HG02571 (cell line): ENCODE results near the gene SELENOK.

ENCODE experiments used
- ATAC-seq: cut with Tn5 transposase; IDR thresholded peaks from one replicate; pipeline ENCODE4 v1.9.1; 2021; ENCODE audit warnings: mild to moderate bottlenecking, moderate library complexity; ENCODE audit not compliant: unreplicated experiment

The SELENOK gene

DNA sequence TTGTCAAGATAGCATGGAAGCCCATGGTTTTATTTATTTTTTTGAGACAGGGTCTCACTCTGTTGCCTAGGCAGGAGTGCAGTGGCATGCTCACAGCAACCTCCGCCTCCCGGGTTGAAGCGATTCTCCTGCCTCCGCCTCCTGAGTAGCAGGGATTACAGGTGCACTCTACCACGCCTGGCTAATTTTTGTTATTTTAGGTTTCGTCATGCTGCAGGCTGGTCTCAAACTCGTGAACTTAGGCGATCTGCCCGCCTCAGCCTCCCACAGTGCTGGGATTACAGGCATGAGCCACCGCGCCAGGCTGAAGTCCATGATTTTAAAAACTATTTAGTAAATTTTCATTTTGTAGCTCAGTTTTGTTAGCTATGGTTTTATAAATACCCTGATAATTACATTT lies 7.0 kb downstream of the SELENOK start:
- no peak for ATAC-seq

DNA sequence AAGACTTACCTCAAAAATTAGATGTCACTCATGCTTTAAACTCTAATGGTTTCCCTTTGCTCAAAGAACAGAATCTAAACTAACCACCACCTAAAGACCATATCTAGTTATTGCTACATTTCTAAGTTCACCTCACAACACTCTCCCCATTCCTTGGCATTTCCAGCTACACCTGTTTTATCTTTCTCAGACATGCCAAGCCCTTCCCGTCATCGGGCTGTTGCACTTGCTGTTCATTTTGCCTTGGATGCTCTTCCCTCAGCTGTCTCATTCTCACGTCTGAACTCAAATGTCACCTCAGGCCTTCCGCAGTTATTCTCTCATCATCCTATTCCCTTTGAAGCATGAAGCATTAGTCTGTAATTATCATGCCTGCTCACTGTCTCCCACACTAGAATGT lies 8.7 kb downstream of the SELENOK start:
- ATAC-seq: no peak

DNA sequence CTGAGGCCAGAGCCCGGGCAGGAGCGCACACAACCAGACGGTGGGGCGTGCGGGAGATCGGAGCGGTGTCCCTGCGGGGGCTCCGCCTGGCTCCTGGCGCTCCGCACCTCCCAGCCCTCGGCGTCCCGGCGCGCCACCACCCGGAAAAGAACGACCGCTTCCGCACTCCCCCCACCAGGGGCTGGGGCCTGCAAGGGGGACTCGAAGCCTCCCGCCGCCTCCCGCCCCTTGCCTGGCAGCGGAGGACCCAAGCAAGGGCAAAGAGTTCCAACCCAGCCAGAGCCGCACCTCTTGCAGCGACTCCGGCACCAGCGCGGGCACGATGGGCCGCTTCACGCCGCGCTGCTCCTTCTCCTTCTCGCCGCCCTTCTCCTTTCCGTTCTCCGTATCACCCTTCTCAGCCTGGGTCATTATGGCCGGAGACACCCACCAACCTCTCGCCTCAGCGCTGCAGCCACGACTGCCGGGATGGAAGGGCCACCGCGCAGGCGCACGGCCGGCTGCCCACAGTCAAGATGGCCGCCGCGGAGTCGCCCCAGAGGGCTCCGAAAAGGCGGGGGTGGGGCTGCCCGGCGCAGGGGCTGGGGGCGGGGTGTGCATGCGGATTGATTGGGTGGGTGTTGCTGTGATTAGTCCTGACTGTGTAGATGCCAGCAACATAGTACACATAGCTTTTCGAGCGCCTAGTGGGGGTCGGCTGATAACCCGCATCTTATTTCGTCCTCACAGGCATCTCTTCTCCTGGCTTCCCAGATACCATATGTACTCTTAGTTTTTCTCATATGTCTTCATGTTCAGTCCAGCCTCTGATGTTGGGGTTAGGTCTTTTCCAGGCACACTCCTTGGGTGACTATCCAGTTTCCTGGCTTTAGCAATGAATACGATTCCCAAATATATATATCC lies 9.7 kb downstream of the SELENOK start, which contains the start of gene ACTR8:
Gene ACTR8 (minus strand): TSS at position 462 of the 903 bp plus-strand sequence. CDS start 51 bp downstream, at position 411.
- peak; percentile 71 for ATAC-seq

DNA sequence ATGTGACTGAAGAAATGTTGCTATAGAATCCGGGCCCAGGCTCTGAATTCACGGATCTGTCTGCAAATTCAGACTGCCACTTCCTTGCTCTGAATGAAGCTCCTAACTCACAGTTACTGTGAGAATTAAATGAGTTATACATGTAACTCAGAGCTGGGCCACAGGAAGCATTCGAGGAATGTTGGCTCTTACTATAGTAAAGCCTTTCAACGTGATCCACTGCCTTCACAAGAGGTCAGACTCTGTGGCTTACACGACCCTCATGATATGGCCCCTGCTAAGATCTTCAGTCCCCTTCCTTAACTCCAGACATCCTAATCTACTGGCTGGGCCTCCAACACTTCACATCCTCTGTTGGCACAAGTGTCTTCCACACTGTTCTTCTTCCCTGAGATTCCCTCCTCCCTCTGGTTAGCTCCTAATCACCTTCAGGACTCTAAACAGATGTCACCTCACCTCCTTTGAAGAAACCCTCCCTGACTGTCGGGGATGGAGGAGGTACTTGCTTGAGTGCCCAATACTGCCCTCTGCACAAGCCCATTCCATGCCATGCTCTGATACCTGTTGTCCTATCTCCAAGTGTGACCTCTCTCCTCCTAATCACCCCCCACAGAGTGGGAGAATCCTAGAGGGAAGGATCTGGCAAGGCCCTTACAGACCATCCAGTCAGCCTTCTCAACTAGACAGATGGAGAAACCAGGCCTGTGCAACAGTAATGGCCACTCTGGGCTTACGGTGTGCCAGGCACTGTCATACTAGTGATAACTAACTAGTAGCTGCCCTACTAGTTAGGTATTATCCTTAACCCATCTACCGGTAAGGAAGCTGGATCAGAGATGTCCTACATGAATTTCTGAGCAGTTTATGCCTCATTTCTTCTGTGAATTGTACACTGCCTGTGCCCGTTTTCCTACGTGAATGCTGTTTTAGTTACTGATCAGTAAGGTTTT lies 11.0 kb downstream of the SELENOK start:
- ATAC-seq: no peak

DNA sequence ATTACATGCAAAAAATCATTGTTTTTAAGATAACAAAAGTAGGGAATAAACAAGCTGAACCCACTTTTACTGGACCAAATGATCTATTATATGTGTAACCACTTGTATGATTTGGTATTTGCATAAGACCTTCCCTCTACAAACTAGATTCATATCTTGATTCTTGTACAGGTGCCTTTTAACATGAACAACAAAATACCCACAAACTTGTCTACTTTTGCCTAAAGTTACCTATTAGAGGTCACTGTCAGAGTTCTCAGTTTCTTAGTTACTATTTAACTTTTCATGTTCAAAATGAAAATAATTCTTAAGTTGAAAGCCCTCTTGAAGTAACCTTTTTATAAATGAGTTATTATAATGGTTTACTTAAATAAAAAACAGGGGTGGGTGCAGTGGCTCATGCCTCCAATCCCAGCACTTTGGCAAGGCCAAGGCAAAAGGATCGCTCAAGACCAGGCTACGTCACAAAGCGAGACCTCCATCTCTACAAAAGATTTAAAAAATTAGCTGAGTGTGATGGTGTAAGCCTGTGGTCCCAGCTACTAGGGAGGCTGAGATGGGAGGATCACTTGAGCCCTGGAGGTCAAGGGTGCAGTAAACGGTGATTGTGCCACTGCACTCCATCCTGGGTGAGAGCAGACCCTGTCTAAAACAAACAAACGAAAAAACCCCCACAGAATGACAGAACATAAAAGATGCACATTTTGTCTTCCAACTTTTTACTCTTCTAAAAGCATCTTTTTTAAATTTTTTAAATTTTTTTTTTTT lies 25.7 kb downstream of the SELENOK start:
- ATAC-seq: no peak

DNA sequence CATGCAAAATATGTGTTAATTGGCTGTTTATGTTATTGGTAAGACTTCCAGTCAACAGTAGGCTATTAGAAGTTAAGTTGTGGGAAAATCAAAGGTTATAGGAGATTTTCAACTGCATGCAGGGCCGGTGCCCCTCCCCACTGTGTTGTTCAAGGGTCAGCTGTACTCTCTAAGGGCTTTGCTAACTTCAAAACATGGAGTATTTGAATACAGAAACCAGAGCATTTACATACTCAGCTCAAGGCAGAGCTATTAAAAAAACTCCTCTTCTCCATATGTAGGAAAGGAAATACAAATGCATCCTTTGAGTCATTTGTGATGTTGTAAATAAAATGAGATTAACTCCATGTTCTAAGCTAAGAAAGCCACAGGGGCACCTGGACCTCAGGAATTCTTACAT lies 28.5 kb downstream of the SELENOK start:
- no peak for ATAC-seq

DNA sequence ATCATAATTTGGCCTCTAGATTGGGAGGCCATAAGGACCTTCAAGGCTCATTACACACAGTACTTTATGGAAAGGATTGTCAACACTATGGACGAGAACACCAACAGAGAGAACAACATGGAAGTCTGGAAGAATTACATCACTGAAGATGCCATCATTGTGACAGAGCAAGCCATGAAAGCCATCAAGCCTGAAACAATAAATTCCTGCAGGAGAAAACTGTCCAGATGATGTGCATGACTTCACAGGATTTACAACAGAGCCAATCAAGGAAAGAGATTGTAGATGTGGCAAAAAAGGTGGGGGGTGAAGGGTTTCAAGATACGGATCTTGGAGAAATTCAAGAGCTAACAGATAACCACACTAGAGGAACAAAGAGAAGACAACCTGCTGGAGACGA lies 29.4 kb downstream of the SELENOK start:
- no peak for ATAC-seq

DNA sequence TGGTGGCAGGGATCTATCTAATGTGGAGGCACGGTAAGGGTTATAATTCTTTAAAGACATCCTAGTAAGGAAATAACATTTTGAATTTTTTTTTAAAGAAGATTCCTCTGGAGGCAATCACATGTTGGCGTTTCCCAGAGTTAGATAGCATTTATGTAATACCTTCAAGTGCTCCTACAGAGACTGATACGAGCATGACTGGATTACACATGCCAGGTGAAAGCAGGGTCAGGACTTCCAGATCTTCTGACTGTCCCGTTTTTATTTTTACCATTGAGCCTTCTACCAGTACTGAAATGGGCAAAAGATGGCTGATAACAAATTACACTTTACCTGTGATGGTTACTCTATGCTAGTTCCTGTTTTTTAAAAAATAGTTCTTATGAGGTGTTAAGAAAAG lies 31.5 kb downstream of the SELENOK start:
- no peak for ATAC-seq

DNA sequence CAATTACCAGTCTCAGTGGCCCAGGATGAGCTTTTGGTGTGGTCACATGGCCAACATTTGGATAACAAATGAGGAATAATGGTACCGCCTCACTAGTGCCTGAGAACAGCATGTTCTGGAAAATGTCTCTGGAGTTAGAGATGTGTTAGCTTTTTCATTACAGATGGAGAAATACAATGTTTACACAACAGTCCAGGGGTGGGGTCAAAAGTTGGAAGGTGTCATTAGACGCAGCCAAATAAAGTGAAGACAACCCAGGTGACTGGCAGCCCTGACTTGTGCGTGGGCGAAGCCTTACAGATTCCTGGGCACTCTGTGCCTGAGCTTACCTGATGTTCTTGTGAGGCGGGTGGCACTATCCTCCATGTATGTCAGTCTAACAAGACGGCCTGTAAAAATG lies 32.5 kb downstream of the SELENOK start:
- ATAC-seq: no peak

DNA sequence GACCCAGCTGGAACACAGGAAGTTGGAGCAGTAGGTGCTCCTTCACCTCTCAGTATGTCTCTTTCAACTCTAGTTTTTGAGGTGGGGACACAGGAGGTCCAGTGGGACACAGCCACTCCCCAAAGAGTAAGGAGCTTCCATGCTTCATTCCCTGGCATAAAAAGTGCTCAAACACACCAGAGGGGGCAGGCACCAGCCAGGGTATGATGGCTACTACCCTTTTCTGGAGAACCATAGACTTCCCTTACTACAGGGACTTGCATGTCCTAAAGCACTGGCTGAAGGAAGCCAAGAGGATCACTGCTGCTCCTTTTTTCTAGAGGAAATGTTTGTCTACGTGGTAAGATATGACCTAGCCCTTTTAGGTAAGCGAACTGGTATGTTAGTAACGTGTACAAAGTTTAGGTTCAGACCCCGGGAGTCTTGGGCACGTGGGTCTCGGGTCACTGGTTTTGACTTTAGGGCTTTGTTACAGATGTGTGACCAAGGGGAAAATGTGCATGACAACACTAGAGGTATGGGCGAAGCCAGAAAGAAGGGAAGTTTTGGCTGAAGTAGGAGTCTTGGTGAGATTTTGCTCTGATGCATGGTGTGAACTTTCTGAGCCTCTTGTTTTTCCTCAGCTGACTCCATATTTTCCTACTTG lies 33.4 kb downstream of the SELENOK start:
- no peak for ATAC-seq

DNA sequence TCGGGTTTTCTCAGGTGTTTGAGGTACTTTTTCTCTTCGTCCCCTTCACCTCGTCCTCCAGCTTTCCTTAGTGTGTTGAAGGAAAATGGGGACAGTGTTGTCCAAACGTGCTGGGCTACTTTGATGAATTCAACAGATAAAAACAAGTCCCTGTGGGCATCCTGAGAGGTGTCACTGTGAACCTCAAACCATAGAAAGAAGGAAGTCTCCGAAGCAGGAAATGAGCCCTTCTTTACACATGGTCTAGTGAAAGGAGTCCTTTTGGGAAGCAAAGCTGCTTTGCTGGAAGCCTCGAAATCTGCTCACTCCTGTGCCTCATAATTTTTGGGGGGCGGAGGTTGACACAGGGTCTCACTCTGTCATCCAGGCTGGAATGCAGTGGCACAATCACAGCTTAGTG lies 34.7 kb downstream of the SELENOK start:
- no peak for ATAC-seq

DNA sequence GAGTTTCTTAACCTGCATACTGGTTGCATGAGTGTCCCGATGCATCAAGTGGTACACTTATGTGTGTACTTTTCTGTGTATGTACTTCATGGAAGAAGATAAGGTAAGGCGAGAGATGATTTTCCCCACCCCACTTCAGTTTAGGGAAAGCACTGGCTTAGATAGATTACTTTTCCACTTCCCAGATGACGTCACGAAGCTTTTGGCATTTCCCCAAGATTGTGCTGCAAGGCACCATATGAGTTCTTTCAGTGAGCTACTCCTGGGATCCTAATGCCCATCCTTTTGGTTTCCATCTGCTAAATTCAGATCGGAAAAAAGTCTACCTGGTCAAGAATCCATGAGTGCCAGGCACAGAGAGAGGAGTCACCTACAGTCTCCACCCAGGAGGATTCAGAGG lies 40.8 kb downstream of the SELENOK start:
- ATAC-seq: no peak

DNA sequence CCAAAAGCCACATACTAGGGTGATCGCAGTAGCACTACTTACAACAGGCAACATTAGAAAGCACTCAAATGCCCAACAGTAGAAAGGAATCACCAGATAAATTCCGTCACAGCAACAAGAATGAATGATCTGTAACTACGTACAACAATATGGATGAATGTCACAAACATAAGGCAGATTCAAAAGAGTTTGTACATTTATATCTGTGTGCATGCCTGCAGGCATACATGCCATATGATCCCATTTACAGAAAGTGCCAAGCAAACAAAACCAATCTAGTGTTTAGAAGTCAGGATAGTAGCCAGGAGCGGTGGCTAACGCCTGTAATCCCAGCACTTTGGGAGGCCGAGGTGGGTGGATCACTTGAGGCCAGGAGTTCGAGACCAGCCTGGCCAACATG lies 41.7 kb downstream of the SELENOK start:
- no peak for ATAC-seq

DNA sequence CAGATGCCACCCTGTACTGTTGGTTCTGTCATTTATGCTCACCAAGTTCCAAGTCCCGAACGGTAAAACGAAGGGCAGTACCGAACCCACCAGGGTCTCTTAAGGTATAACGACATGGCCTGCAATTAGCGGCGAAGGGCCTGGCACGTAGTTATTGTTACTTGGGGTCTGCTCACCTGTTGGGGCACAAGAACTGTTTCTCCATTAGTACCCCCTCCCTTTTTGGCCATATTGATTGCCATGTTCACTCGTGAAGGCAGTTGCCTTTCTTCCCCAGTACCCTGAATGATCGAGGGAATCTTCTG lies 44.9 kb downstream of the SELENOK start:
- no peak for ATAC-seq

DNA sequence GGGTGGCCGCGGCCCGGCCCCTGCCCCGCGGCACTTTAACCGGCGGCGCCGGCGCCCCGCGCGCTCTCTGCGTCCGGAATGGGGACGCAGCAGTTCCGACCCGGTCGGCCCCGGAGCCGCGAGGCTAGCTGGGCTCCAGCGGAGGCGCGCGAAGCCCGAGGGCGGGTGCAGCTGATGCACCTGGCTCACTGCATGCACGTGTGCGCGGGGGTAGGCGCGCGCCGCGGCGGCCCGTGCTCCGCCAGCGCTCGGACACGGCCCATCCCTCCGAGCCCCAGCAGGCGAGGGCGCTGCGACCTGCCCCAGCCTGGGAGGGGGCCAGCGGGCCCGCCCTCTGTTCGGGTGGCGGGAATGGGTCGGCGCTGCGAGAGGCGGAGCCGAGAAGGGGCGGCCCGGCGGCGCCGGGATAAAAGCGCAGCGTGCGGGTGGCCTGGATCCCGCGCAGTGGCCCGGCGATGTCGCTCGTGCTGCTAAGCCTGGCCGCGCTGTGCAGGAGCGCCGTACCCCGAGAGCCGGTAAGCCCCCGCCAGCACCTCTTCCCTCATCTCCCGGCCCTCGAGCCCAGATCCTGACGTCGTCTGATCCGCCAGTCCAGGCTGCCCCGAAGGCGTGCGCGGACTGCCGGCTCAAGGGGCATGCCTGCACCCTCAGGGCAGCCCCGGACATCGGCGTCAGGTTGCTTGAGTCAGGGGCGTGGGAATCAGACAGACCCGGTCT lies 45.4 kb downstream of the SELENOK start, which contains the start of the genes CHDH and IL17RB:
Gene CHDH (minus strand): TSS at position 286 of the 717 bp plus-strand sequence. CDS start 22,411 bp downstream, outside the sequence.
Gene IL17RB (plus strand): TSS at position 435 of the 717 bp plus-strand sequence. CDS start 21 bp downstream, at position 456.
- peak; percentile 47 for ATAC-seq

DNA sequence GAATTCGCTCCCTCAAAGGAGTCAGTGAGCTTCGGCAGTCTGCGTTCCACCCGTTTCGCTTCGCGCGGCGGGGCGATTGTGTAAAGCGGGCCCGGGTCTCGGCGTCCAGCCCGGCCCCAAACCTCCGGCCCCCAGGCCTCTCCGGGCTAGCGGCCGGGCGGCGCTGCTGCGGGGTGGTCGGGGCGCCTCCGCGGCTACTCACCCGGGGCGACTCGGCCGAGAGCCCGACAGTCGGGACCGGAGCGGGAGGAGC lies 45.9 kb downstream of the SELENOK start:
- ATAC-seq: no peak

DNA sequence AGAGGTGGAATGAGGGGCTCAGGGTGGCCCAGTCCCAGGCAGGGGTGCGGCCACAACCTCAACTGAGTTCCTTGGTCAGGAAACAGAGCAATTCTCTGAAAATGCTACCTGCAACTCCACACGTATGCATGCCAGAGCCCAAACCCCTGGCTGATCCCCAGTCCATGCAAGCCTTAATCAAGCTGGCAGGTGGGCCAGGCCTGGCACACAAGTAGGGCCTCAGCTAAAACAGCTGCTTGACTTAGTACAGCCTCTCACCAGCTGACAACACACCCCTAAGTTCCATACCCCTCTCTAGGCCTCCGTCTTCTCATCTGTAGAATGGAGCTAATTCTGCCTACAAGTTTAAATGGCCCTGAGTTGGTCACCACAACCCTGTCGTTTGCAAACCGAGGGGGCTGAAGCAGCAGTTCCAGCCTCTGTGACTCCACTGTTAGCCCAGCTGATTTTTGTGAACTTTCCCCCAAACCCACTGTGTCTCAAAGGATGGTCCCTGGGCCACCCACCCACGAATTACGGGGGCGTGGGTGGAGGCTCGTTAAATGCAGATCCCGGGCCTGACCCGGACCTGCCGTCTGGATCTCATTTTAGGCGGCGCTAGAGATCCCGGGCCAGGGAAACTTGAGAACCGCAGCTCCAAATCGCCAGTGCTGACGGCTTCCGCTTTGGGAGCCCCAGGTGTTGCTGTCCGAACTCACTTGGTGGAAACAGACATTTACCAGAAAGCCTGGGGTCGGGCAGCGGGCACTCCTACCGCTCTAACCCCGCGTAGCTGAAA lies 46.4 kb downstream of the SELENOK start:
- peak; percentile 29 for ATAC-seq

DNA sequence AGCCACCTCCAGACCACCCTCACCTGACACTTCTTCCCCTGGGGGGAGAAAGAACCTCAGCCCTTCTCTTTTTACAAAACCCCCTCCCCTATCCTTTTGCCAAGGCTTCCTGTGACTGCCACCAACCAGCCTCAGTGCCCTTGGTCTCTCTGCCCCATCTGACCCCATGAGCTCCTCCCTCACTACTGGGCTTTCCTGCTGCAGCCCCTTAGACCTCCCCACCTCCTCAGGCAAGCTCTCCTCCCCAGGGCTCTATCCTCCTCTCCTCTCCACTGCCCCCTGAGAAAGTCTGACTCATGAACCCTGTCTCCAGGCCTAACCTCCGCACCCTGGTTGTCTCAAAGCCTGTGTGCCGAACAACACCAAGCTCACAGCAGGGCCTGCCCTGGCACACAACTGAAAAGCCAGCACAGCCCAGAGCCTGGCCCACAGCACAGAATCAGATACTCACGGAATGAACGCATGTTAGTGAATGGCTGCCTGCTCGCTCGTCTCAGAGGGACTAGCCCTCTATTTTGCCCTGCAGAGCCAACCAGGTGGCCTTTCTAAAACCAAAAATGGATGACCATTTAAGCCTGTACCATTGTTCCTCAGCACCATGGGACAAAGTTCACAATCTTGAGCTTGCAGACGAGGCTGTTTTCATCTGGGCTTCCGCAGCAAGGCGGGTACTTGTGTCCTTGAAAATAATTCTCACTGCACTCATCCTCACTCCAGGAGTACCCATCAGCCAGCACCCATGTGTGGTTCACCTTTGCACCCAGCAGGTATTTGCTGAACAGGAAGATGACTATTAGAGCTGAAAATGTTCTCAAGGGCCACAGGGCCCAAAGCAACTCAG lies 47.2 kb downstream of the SELENOK start:
- no peak for ATAC-seq
